ENCODE data around the gene SH3TC1. TPM values are rescaled to one million over a fixed set of nuclear protein-coding genes. Genes with fewer than 3 reads are reported as not detected.

SH3TC1 gene
- total RNA-seq, 1 experiment from 2014 or later: 31.6 TPM

GRCh38 chr4:8270912-8271815, 72.1 kb downstream of the SH3TC1 start:
- in situ Hi-C loops (cut with HindIII; ENCODE audit: low pct_unique_long_range_greater_than_20kb, low sequenced_read_pairs): no loop called here

GRCh38 chr4:8271821-8272220, 72.7 kb downstream of the SH3TC1 start:
- in situ Hi-C loops (cut with HindIII; ENCODE audit: low pct_unique_long_range_greater_than_20kb, low sequenced_read_pairs): no loop called here
- DNase-seq (ENCODE audit: low read depth, low spot score): no peak

More at GRCh38 chr4:8270912-8271815, 72.1 kb downstream of the SH3TC1 start:
- DNase-seq (ENCODE audit: low read depth, low spot score): no peak

- DNase-seq (ENCODE audit: low read depth, low spot score): no peak
- in situ Hi-C loops (cut with HindIII; ENCODE audit: low pct_unique_long_range_greater_than_20kb, low sequenced_read_pairs): no loop called here
Measured at GRCh38 chr4:8272472-8273428, 73.7 kb downstream of the SH3TC1 start.

- no peak for DNase-seq (ENCODE audit: low read depth, low spot score)
- in situ Hi-C loops (cut with HindIII; ENCODE audit: low pct_unique_long_range_greater_than_20kb, low sequenced_read_pairs): no loop called here
Measured at GRCh38 chr4:8273450-8273849, 74.4 kb downstream of the SH3TC1 start.

- in situ Hi-C loops (cut with HindIII; ENCODE audit: low pct_unique_long_range_greater_than_20kb, low sequenced_read_pairs): no loop called here
- no peak for DNase-seq (ENCODE audit: low read depth, low spot score)
Measured at GRCh38 chr4:8274066-8274652, 75.1 kb downstream of the SH3TC1 start.

- no peak for DNase-seq (ENCODE audit: low read depth, low spot score)
- in situ Hi-C loops (cut with HindIII; ENCODE audit: low pct_unique_long_range_greater_than_20kb, low sequenced_read_pairs): no loop called here
Measured at GRCh38 chr4:8274765-8275547, 75.9 kb downstream of the SH3TC1 start.

- no peak for DNase-seq (ENCODE audit: low read depth, low spot score)
- in situ Hi-C loops (cut with HindIII; ENCODE audit: low pct_unique_long_range_greater_than_20kb, low sequenced_read_pairs): no loop called here
Measured at GRCh38 chr4:8275548-8275910, 76.4 kb downstream of the SH3TC1 start.

GRCh38 chr4:8276358-8277240, 77.5 kb downstream of the SH3TC1 start:
- DNase-seq (ENCODE audit: low read depth, low spot score): no peak
- in situ Hi-C loops (cut with HindIII; ENCODE audit: low pct_unique_long_range_greater_than_20kb, low sequenced_read_pairs): no loop called here

GRCh38 chr4:8277356-8278008, 78.4 kb downstream of the SH3TC1 start:
- in situ Hi-C loops (cut with HindIII; ENCODE audit: low pct_unique_long_range_greater_than_20kb, low sequenced_read_pairs): no loop called here
- no peak for DNase-seq (ENCODE audit: low read depth, low spot score)

- no peak for DNase-seq (ENCODE audit: low read depth, low spot score)
- in situ Hi-C loops (cut with HindIII; ENCODE audit: low pct_unique_long_range_greater_than_20kb, low sequenced_read_pairs): no loop called here
Measured at GRCh38 chr4:8278009-8278395, 78.9 kb downstream of the SH3TC1 start.

GRCh38 chr4:8278421-8279287, 79.6 kb downstream of the SH3TC1 start:
- in situ Hi-C loops (cut with HindIII; ENCODE audit: low pct_unique_long_range_greater_than_20kb, low sequenced_read_pairs): no loop called here
- no peak for DNase-seq (ENCODE audit: low read depth, low spot score)

- in situ Hi-C loops (cut with HindIII; ENCODE audit: low pct_unique_long_range_greater_than_20kb, low sequenced_read_pairs): no loop called here
- no peak for DNase-seq (ENCODE audit: low read depth, low spot score)
Measured at GRCh38 chr4:8279321-8280157, 80.4 kb downstream of the SH3TC1 start.

GRCh38 chr4:8280158-8280875, 81.2 kb downstream of the SH3TC1 start:
- DNase-seq (ENCODE audit: low read depth, low spot score): no peak
- in situ Hi-C loops (cut with HindIII; ENCODE audit: low pct_unique_long_range_greater_than_20kb, low sequenced_read_pairs): no loop called here

- in situ Hi-C loops (cut with HindIII; ENCODE audit: low pct_unique_long_range_greater_than_20kb, low sequenced_read_pairs): no loop called here
- DNase-seq (ENCODE audit: low read depth, low spot score): no peak
Measured at GRCh38 chr4:8280876-8281440, 81.9 kb downstream of the SH3TC1 start.

All from SK-MEL-5 (cell line).